Sciatic nerve (tissue), 2 donors: Measurements from ENCODE around the gene DDC. TPM values are rescaled to one million over a fixed set of nuclear protein-coding genes. Genes with fewer than 3 reads are reported as not detected.

Source experiments
- ATAC-seq: fragments of 200-7000 bp; cut with Tn5 transposase; one replicate; pipeline ENCODE4 v1.9.1; 2020; ENCODE audit warnings: mild to moderate bottlenecking, moderate library complexity
- DNase-seq: peaks from one replicate; pipeline ENCODE4 v3.0.0-alpha.2; 2020; ENCODE audit warnings: low spot score
- intact Hi-C: fragments of 100-400 bp; cut with DNase I; formaldehyde crosslinking; loops from one replicate; pipeline ENCODE4 v1.14.2; 2022
- total RNA-seq: library from RNA; stranded (reverse); fragmentation: NEBNext Ultra II Directional; extraction: Animal tissue kit (Norgen Biotek cat#: 25700); gene quantifications from one replicate; pipeline ENCODE4 v1.2.1, GENCODE V29; 2021
- donor health status: DM: no; HTN: no; CAD: no.
- donor health status: DM: no; HTN: no; CAD: no.

DDC gene
- total RNA-seq: not detected

DNA sequence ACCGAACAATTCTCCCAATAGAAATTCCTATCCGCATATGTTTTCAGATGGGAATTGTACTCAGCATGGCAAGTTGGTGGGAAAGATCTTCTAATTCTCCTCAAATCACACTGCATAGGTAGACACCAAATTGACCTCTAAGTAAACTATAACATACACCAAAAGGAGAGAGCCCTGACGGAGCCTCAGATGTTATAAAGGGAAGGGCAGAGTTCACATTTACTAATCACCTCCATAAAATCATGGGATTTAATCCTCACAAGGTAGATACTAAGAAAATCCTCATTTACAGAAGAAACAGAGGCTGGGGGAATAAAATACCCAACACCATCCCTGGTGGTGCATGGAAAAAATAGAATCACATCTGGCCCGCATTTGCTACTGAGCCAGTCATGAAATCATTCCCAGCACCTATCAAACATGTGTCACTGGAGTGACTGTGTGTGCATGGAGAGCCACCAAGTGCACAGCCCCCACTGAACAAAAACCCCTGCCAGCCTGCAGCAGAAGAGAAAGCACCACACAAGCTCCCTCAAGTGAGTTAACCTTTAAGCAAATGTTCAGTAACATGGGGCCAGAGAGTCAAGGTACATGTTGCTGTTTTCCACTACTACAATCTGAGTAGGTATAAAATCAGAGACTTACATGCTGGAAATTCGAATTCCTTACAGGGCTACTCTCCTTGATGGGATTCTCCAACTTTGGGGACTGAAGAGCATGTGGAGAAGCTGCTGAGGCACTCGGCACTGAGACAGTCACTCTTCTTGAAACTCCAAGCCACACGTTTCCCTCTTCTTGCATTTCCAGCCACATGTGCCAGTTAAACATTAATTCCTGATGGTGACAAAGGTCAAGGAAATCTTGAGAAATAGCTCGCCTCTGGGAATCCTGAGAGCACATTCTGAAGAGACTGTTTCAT, at the start of gene DDC:
Gene DDC (minus strand): TSS at position 766 of the 919 bp plus-strand sequence. CDS start 21,320 bp downstream, outside the sequence.
- no peak for ATAC-seq
- DNase-seq: no peak

DNA sequence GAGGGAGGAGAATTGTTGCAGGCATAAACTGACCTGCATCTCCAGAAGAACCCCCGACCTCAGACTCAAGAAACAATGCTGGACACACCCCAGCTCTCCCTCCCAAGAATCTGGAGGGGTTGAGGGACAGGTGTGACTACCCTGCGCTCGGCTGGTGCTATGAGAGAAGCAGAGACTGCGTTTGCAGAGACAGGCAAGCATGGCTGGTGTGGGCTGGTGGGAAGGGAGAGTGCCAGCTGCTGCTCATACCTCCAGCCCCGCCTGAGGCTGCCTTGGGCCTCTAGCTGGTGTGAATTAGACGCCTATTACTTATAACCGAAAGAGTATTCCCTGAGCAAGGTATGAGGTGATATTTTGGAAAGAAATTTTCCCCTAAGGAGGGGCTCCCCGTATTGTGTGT, 48.3 kb upstream of the DDC start:
- DNase-seq: no peak

More for the DNA sequence above, at the start of gene DDC:
- intact Hi-C loops: no loop called here

GRCh38 chr7:50612704-50613103, 47.5 kb upstream of the DDC start:
- ATAC-seq (no peak), DNase-seq (no peak)
- intact Hi-C loops: no loop called here

More for the DNA sequence above, 48.3 kb upstream of the DDC start:
- intact Hi-C loops: no loop called here
- no peak for ATAC-seq

DNA sequence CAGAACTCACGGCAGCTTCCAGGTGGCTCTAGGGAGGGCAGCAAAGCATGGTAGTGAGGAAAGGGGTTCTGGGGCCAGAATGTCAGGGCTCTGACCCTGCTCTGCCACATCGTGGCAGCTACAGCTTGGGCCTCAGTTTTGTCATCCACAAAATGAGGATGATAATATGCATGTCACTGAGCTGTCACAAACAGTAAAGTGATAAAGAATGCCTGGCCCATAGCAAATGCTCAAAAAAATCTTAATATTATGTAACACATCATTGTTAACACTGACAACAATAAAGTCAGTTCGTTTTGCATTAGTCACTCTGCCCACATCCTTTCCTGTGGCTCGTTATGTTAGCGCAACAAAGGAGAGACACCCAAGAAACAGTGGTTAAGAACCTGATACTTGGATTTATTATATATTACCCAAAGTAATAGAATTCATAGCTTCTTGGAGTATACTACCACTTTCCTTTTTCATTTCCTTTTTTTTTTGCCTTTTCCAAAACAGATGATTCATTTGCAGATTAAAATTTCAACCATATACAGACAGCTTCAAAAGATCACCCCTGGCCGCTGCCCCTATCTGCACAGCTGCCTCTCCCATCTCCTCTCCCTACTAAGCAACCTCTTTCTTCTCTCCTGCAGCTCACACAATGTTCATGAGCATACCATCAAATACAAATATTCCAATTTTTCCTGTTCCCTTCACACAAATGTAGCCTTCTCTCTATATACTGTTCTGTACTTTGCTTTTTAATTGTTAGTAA, 45.5 kb upstream of the DDC start:
- DNase-seq (no peak), ATAC-seq (no peak)
- intact Hi-C loops: no loop called here

DNA sequence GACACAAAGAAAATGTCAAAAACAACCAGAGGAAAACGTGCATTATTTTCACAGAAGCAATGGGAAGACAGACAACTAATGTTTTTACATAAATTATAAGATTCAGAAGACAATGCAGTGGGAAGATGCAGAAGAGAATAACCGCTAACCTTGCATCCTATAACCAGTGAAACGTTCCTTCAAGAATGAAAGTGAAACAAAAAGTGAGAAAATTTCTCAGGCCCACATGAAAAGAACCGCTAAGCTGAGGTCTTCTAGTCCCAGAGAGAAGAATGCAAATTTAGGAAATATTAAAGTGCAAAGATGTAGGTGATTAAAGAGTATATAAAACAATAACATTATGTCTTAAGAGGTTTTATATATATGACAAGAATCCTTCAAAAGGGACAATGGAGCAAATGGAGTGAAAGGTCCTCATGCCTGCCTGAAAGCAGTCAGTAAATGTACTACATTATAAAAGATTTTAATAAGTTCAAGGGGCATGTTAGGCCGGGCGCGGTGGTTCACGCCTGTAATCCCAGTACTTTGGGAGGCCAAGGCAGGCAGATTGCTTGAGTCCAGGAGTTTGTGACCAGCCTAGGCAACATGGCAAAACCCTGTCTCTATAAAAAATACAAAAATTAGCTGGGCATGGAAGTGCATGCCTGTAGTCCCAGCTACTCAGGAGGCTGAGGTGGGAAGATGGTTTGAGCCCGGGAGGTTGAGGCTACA, 43.1 kb upstream of the DDC start:
- DNase-seq: no peak
- no peak for ATAC-seq
- intact Hi-C loops: no loop called here

GRCh38 chr7:50607524-50608125, 42.4 kb upstream of the DDC start:
- DNase-seq: no peak
- no peak for ATAC-seq
- intact Hi-C loops: no loop called here

GRCh38 chr7:50605059-50605458, 39.9 kb upstream of the DDC start:
- intact Hi-C loops: no loop called here
- ATAC-seq: no peak
- no peak for DNase-seq

GRCh38 chr7:50603287-50603686, 38.1 kb upstream of the DDC start:
- ATAC-seq (no peak), DNase-seq (no peak)
- intact Hi-C loops: no loop called here

- ATAC-seq: no peak
- intact Hi-C loops: no loop called here
Observed at GRCh38 chr7:50599385-50599784, 34.2 kb upstream of the DDC start.

DNA sequence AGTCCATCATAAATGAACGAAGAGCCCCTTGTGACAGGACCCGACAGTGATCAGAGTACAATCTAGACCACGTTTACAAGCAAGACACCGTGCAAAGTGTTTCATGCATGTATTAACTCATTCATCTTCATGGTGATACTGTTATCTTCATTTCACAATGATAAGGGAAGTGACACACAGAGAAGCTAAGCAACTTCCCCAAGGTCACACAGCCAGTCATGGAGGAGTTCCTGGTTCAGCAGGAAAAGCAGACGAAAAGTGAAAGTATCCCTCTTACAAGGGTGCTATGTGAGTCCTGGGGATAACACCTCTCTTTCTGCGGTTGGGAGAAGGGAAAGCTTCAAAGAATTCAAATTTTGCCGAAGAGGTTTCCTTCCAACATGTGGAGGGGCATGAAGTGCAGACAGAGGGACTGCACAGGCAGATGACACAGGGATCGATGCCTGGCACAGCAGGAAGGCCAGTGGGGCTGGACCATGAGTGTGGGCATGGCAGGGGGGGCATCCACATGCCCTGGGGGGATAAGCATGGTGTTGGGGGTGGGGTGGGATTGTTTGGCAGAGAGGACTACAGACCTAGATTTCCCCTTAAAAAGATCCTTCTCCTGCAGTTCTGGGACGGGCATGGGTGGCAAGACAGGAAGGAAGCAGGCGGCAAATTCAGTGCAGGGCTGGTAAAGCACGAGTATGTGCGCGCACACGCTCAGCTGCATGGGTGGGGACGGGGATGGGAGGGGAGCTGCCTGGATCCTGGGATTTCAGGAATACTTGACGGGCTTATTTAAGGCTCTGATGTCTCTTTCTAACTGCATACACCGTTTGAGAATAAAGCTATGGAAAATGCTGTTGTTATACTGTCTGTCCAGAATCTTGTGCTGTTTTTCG, 33.5 kb upstream of the DDC start:
- DNase-seq (no peak), ATAC-seq (no peak)
- intact Hi-C loops: no loop called here

More at GRCh38 chr7:50599385-50599784, 34.2 kb upstream of the DDC start:
- no peak for DNase-seq

DNA sequence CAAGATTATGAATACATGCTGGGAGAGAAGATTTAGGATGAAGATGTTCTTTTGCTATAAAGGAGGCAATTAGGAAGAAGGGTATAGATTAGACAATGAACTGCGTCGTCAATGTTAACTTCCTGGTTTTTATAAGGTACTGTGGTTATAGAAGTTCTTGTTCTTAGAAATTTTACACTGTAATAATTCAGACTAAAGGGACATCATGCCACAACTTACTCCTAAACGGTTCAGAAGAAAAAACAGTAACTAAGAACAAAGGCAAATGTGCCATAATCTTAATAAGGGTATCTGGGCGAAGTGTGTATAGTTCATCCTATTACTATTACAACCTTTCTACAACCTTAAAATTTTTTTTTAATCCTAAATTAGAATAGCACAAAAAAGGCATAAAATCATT, 31.3 kb upstream of the DDC start:
- ATAC-seq: no peak
- no peak for DNase-seq
- intact Hi-C loops: no loop called here

- DNase-seq: no peak
- intact Hi-C loops: no loop called here
- peak; percentile 49 for ATAC-seq
Observed at GRCh38 chr7:50595491-50596102, 30.4 kb upstream of the DDC start.

DNA sequence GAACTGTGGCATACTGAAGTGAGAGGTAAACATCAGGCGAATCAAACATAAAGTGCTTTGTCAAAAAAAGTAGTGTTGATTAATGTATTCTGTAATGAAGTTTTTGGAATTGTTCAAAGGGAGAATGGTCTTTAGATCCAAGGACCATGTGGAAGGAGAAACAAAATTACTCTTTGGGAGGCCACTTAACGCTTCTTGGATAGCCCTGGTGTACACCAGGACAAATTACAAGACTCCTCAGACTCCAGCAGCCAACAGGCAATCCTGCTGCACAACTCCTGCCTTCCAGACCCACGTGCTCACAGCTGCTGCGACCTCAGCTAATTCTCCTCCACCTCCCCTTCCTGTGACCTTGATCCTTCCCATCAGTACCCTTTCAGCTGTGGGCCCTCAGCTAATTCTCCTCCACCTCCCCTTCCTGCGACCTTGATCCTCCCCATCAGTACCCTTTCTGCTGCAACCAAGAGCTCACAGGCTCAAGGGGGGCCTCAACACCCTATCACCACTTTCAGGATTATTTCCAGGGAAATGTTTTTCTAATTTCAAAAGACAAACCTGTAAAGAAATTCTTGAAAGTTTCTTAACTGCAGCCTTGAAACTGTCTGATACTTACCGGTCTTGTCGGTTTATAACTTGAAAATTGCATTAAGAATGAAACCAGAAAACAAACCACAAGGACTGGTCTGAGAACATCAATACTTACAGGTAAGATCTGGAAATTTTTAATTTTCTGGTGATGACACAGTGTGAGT, 29.7 kb upstream of the DDC start:
- no peak for DNase-seq
- intact Hi-C loops: no loop called here
- ATAC-seq: no peak

DNA sequence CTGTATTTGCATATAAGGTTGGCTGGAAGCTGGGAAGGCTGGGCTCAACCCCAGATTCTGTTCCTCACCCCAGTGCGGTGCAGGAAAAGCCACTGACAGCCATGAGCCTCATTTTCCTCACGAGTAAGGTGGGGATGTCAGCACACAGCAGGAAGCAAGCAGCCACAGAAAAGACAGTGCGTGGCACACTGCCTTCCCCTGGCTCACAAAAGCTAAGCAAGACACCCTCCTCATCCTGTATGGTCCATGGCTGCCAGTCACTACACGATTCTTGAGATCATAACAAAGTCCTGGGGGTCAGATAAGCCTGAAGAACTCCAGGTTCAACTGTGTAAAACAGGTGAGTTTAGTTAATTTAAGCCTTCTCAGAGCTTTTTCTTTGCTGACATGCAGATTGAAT, 28.9 kb upstream of the DDC start:
- ATAC-seq: no peak
- no peak for DNase-seq
- intact Hi-C loops: no loop called here

GRCh38 chr7:50592940-50593339, 27.7 kb upstream of the DDC start:
- intact Hi-C loops: no loop called here
- ATAC-seq (no peak), DNase-seq (no peak)

DNA sequence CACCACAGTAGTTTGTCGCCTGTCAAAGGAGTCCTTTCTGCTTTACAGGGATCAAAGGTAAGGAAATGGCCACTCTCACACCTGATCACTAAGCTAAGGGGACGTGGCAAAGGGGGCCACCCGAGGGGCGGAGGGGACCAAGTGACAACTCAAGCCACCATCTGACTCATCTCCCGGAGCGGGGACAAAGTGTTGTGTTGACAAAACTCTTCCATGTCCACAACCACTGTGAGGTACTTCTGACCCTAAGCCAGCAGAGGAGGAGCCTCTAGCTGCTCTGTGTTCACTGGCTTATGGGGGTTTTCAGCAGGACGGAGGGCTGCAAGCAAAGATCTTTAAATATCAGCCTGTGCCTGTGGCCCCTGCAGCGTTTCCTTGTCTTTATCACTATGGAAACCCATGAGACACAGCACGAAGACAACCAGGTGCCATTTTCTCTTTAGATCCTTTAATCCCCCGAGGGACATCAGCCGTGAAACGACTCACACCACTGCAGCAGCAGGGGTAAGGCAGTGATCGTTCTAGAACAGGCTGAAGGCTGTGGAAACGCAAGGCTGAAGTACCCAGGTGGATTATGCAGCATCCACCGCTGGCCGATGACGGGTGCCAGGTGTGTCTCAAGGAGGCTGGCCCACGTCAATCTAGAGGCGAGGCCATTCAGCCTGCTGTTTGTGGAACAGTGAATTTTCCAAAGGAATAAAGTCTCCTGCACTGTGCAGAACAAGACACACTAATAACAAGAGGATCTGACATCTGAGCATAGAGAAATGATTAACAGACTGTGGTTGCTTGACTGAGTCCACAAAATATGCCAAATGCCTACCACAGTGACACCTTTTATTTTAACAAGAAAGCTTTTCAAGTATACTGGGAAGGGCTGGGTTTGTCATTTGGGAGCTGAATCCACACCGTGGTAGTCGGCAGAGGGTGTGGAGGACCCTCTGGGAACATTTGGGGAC, 26.6 kb upstream of the DDC start:
- DNase-seq (no peak), ATAC-seq (no peak)
- intact Hi-C loops: no loop called here
